ENCODE data around the gene MTPN. TPM values are rescaled to one million over a fixed set of nuclear protein-coding genes. Genes with fewer than 3 reads are reported as not detected.

Gene MTPN
- total RNA-seq, 1 donor from 2014 or later: 173 TPM

DNA sequence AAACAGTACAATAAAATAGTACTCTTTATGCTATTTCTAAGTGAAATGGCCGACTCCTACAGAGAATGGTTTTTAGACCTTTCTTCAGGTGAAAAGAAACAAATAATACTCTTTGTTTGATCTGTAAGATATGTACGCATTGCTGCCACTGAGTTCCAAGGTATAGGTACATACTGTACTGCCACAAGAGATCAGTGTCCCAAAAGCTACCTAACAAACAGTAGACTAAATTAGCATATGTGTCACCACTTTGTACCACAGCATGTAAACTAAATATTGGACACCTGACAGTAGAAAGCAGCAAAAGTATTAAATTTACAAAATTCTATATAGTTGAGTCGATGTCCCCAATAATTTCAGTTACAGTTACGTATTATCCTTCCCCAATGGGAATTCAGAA is 14.4 kb downstream of the MTPN start:
- peaks cover 13% of the 10 kb centered on the region for H3K4me1 Mint-ChIP-seq (ENCODE audit: low read depth, unreplicated experiment)
- H3K4me3 ChIP-seq (ENCODE audit: insufficient read depth, low read depth, low read length): no peak overlapping the region
- H3K36me3 ChIP-seq (ENCODE audit: insufficient read depth, low read length): peaks cover 2% of the 10 kb centered on the region
- no peak overlapping the region for H3K4me2 ChIP-seq (ENCODE audit: low read length)
- H3K4me1 ChIP-seq (ENCODE audit: insufficient read depth, low read length): no peaks in the 10 kb centered on the region
- no peaks in the 10 kb centered on the region for H3K9me3 ChIP-seq (ENCODE audit: insufficient read depth, low read depth, low read length)
- H3K27me3 ChIP-seq (ENCODE audit: insufficient read depth, low read length): no peaks in the 10 kb centered on the region
- TF ChIP-seq EZH2 (IDR thresholded peaks at IDR 0.05; ENCODE audit: insufficient read depth, low read length): no peak
- TF ChIP-seq, protein P1, sequence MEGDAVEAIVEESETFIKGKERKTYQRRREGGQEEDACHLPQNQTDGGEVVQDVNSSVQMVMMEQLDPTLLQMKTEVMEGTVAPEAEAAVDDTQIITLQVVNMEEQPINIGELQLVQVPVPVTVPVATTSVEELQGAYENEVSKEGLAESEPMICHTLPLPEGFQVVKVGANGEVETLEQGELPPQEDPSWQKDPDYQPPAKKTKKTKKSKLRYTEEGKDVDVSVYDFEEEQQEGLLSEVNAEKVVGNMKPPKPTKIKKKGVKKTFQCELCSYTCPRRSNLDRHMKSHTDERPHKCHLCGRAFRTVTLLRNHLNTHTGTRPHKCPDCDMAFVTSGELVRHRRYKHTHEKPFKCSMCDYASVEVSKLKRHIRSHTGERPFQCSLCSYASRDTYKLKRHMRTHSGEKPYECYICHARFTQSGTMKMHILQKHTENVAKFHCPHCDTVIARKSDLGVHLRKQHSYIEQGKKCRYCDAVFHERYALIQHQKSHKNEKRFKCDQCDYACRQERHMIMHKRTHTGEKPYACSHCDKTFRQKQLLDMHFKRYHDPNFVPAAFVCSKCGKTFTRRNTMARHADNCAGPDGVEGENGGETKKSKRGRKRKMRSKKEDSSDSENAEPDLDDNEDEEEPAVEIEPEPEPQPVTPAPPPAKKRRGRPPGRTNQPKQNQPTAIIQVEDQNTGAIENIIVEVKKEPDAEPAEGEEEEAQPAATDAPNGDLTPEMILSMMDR (IDR thresholded peaks at IDR 0.05; ENCODE audit: insufficient read depth, low read depth, low read length): no peak
- H3K9me3 Mint-ChIP-seq (ENCODE audit: unreplicated experiment): no peaks in the 10 kb centered on the region
- peaks cover 99% of the 10 kb centered on the region for H3K79me2 ChIP-seq (ENCODE audit: insufficient read depth, low read length)
- H3K4me3 Mint-ChIP-seq (ENCODE audit: unreplicated experiment): no peak overlapping the region
- no peak overlapping the region for H3K9ac ChIP-seq (ENCODE audit: low read length)
- no peaks in the 10 kb centered on the region for H3K36me3 Mint-ChIP-seq (ENCODE audit: low read depth, unreplicated experiment)
- H3K27ac Mint-ChIP-seq (ENCODE audit: unreplicated experiment): no peak overlapping the region
- no peak overlapping the region for H2AFZ ChIP-seq (ENCODE audit: low read depth, low read length)
- no peak for FAIRE-seq
- H4K20me1 ChIP-seq (ENCODE audit: insufficient read depth, low read length): peaks cover 59% of the 10 kb centered on the region
- H3K27ac ChIP-seq (ENCODE audit: low read depth, low read length): no peak overlapping the region
- no peaks in the 10 kb centered on the region for H3K27me3 Mint-ChIP-seq (ENCODE audit: low read depth, unreplicated experiment)
- no peak for DNase-seq (ENCODE audit: low read depth)

DNA sequence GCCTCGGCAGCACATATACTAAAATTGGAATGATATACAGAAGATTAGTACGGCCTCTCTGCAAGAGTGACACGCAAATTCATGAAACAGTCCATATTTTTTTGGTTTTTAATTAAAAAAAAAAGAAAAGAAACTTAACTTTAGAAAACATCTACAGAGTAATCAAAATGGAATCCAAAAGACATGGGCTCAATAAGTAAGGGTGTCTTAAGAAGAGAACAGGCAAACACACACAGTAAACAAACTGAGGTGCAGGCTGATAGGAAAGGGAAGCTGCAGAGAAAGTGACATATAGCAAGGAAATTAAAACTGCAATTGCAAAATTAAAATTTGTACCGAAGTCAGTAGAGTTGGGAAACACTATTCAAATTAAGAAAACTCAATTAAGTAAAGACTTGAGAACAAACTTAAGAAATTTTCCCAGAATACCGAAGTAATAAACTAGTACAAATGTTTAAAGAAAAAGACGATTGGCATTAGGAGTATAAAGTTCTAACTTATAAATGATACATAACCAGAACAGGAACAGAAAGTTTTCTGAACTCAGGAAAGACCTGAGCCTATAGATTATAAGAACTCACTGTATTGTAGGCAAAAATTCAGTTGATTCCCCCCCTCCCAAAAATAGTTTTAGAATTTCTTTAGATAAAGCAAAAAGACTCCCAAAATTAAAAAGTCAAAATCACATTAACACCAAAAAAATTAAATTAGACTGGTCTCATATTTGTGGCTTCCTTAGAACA is 16.3 kb downstream of the MTPN start:
- no peak for DNase-seq (ENCODE audit: low read depth)
- no peaks in the 10 kb centered on the region for H3K36me3 ChIP-seq (ENCODE audit: insufficient read depth, low read length)
- FAIRE-seq: no peak
- H3K4me2 ChIP-seq (ENCODE audit: low read length): no peak overlapping the region
- H3K9me3 ChIP-seq (ENCODE audit: insufficient read depth, low read depth, low read length): no peaks in the 10 kb centered on the region
- no peaks in the 10 kb centered on the region for H3K4me1 ChIP-seq (ENCODE audit: insufficient read depth, low read length)
- H3K27ac ChIP-seq (ENCODE audit: low read depth, low read length): no peak overlapping the region
- no peak overlapping the region for H2AFZ ChIP-seq (ENCODE audit: low read depth, low read length)
- peaks cover 15% of the 10 kb centered on the region for H3K4me1 Mint-ChIP-seq (ENCODE audit: low read depth, unreplicated experiment)
- no peaks in the 10 kb centered on the region for H3K9me3 Mint-ChIP-seq (ENCODE audit: unreplicated experiment)
- H3K4me3 ChIP-seq (ENCODE audit: insufficient read depth, low read depth, low read length): no peak overlapping the region
- no peaks in the 10 kb centered on the region for H3K27me3 ChIP-seq (ENCODE audit: insufficient read depth, low read length)
- TF ChIP-seq EZH2 (IDR thresholded peaks at IDR 0.05; ENCODE audit: insufficient read depth, low read length): no peak
- TF ChIP-seq, protein P1 (IDR thresholded peaks at IDR 0.05; ENCODE audit: insufficient read depth, low read depth, low read length): no peak
- H3K4me3 Mint-ChIP-seq (ENCODE audit: unreplicated experiment): no peak overlapping the region
- no peaks in the 10 kb centered on the region for H3K27me3 Mint-ChIP-seq (ENCODE audit: low read depth, unreplicated experiment)
- H3K36me3 Mint-ChIP-seq (ENCODE audit: low read depth, unreplicated experiment): no peaks in the 10 kb centered on the region
- peak overlapping the region; percentile 77 for H3K27ac Mint-ChIP-seq (ENCODE audit: unreplicated experiment)
- H3K79me2 ChIP-seq (ENCODE audit: insufficient read depth, low read length): peaks cover 99% of the 10 kb centered on the region
- H4K20me1 ChIP-seq (ENCODE audit: insufficient read depth, low read length): peaks cover 56% of the 10 kb centered on the region
- H3K9ac ChIP-seq (ENCODE audit: low read length): no peak overlapping the region
